Thoracic aorta (tissue), 2 donors: ENCODE results near the gene XRN2. TPM values are rescaled to one million over a fixed set of nuclear protein-coding genes. Genes with fewer than 3 reads are reported as not detected.
"Not testable (repeated sequence)": the region's sequence is repeated elsewhere in the genome, so short reads cannot be mapped to it uniquely, and the experiment has no call there.

Source experiments
- ATAC-seq: fragments of 150-250 bp; one replicate; pipeline ENCODE4 v1.8.0; 2017; ENCODE audit warnings: low read depth; ENCODE audit not compliant: insufficient number of reproducible peaks, low FRiP score
- DNase-seq: peaks from one replicate; pipeline ENCODE4 v3.0.0-alpha.2; 2020; ENCODE audit warnings: low spot score
- H3K27ac ChIP-seq, 2 donors: fragments of 200-600 bp; sonication (generic); 1 replicate in 1 of 2; 2 replicates in 1 of 2; pipeline ENCODE4 v1.5.1; 2016; ENCODE audit warnings: mild to moderate bottlenecking in 2 of 2, moderate library complexity in 2 of 2
- H3K27me3 ChIP-seq: fragments of 200-600 bp; sonication (generic); replicated peaks from 2 replicates; pipeline ENCODE4 v1.6.0; 2016; ENCODE audit warnings: mild to moderate bottlenecking; ENCODE audit not compliant: insufficient read depth
- H3K36me3 ChIP-seq: fragments of 200-600 bp; sonication (generic); one replicate; pipeline ENCODE4 v1.5.1; 2016
- H3K4me1 ChIP-seq, 2 donors: fragments of 200-600 bp; sonication (generic); 1 replicate in 1 of 2; 2 replicates in 1 of 2; pipeline versions ENCODE4 v1.5.1 to v1.6.0; 2016; ENCODE audit warnings: low read depth in 2 of 2, mild to moderate bottlenecking in 1 of 2; ENCODE audit not compliant: control insufficient read depth in 1 of 2
- H3K4me3 ChIP-seq: fragments of 200-600 bp; sonication (generic); 2 replicates; pipeline ENCODE4 v1.5.1; 2016; ENCODE audit warnings: mild to moderate bottlenecking
- H3K9me3 ChIP-seq: fragments of 200-600 bp; sonication (generic); 2 replicates; pipeline ENCODE4 v1.5.1; 2016
- CTCF ChIP-seq: fragments of 200-600 bp; sonication (generic); IDR thresholded peaks from one replicate; pipeline ENCODE4 v1.5.1; 2019; ENCODE audit warnings: antibody characterized with exemption
- total RNA-seq, 2 donors: library from RNA; depleted of rRNA; stranded (reverse); fragments of >200 nt; gene quantifications; one replicate each; pipeline versions ENCODE4 v1.1.0 to v1.2.3, GENCODE V29; 2016

Gene XRN2
- total RNA-seq, 2 donors from 2014 or later: 44.7 to 72.2 TPM

GRCh38 chr20:21421601-21422236, 118.6 kb downstream of the XRN2 start:
- no peaks in the 10 kb centered on the region for H3K27me3 ChIP-seq
- DNase-seq: no peak
- no peak overlapping the region for H3K27ac ChIP-seq
- no peak for TF ChIP-seq CTCF
- no peaks in the 10 kb centered on the region for H3K4me1 ChIP-seq
- ATAC-seq: no peak
- H3K36me3 ChIP-seq: no peaks in the 10 kb centered on the region
- no peak overlapping the region for H3K4me3 ChIP-seq
- H3K9me3 ChIP-seq: peaks cover 5% of the 10 kb centered on the region

DNA sequence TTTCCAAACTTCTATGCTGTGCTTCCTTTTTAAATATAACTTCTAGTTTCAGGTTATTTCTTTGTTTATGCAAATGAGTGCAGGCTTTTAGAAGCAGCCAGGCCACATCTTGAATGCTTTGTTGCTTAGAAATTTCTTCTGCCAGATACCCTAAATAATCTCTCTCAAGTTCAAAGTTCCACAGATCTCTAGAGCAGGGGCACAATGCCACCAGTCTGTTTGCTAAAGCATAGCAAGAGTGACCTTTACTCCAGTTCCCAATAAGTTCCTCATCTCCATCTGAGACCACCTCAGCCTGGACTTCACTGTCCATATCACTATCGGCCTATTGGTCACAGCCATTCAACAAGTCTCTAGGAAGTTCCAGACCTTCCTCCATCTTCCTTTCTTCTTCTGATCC, 120.6 kb downstream of the XRN2 start:
- not testable (repeated sequence) for H3K27ac ChIP-seq, H3K4me1 ChIP-seq, H3K9me3 ChIP-seq, DNase-seq, H3K4me3 ChIP-seq, ATAC-seq, H3K27me3 ChIP-seq, H3K36me3 ChIP-seq

DNA sequence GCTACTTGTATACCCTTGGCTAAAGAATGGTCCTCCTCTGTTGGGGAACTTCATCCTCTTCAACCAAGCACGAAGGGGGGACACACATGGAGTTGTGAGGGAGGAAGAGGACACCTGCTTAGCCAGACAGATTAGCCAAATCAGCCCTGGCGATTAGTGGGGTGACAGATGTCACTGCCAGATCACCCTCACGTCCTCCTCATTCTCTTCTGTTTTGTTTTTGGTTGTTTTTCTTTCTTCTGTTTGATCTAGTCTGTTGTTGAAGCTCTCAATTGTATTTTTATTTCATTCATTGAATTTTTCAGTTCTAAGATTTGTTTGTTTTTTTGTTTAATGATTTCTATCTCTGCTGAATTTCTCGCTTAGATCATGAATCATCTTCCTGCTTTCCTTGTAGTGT, 121.7 kb downstream of the XRN2 start:
- Histone ChIP-seq H3K27ac (no peak overlapping the region), H3K4me3 (no peak overlapping the region), H3K27me3 (no peaks in the 10 kb centered on the region), H3K9me3 (peaks cover 5% of the 10 kb centered on the region), H3K36me3 (no peaks in the 10 kb centered on the region), H3K4me1 (no peaks in the 10 kb centered on the region)
- TF ChIP-seq CTCF: no peak
- ATAC-seq (no peak), DNase-seq (no peak)

- no peaks in the 10 kb centered on the region for H3K4me1 ChIP-seq
- H3K36me3 ChIP-seq: no peaks in the 10 kb centered on the region
- H3K4me3 ChIP-seq: no peak overlapping the region
- ATAC-seq (no peak), DNase-seq (no peak)
- TF ChIP-seq CTCF: no peak
- peaks cover 5% of the 10 kb centered on the region for H3K9me3 ChIP-seq
- H3K27ac ChIP-seq: no peak overlapping the region
- no peaks in the 10 kb centered on the region for H3K27me3 ChIP-seq
Measured at GRCh38 chr20:21430020-21430419, 126.9 kb downstream of the XRN2 start.

DNA sequence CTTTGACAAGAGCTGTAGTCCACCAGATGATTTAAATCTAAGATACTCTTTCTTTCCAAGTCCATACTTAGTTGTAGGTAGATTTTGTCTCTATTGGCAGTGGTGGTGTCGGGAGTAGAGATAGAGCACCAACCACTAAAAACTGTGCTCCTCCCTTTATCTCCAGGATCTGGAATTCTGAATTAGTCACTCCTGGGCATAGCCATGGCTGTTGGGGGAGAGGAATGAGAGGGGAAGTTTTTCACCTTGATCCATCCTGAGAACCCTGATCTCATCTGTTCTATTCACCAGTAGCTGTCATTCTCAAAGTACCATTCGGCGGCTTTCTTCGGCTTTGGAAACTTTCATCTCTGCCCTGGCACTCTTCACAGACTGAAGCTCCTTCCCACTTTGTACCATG, 129.8 kb downstream of the XRN2 start:
- Histone ChIP-seq H3K4me1 (no peaks in the 10 kb centered on the region), H3K36me3 (no peaks in the 10 kb centered on the region), H3K27me3 (no peaks in the 10 kb centered on the region), H3K4me3 (no peak overlapping the region), H3K27ac (no peak overlapping the region), H3K9me3 (no peaks in the 10 kb centered on the region)
- no peak for TF ChIP-seq CTCF
- DNase-seq (no peak), ATAC-seq (no peak)

- H3K27me3 ChIP-seq: no peaks in the 10 kb centered on the region
- TF ChIP-seq CTCF: no peak
- no peaks in the 10 kb centered on the region for H3K36me3 ChIP-seq
Measured at GRCh38 chr20:21433329-21433890, 130.3 kb downstream of the XRN2 start.

More at GRCh38 chr20:21433329-21433890, 130.3 kb downstream of the XRN2 start:
- Histone ChIP-seq H3K27ac (no peak overlapping the region), H3K4me1 (no peaks in the 10 kb centered on the region), H3K4me3 (no peak overlapping the region), H3K9me3 (no peaks in the 10 kb centered on the region)
- no peak for DNase-seq
- ATAC-seq: no peak
